ENCODE data around the gene CACHD1.

- TF ChIP-seq POLR2A (IDR thresholded peaks at IDR 0.05; ENCODE audit: control extremely low read depth in 1 of 2, low read depth in 2 of 2, low read length in 2 of 2) (no peak), POLR2AphosphoS5 (IDR thresholded peaks at IDR 0.05; ENCODE audit: low read depth, low read length) (no peak), ZNF274 (IDR thresholded peaks at IDR 0.05; ENCODE audit: borderline replicate concordance, extremely low read depth, low read length) (no peak), CTCF (IDR thresholded peaks at IDR 0.05; ENCODE audit: control extremely low read depth in 1 of 3, insufficient read depth in 1 of 3, low read depth in 1 of 3, low read length in 3 of 3) (peak in 1 of 3 experiments; percentile 3; a peak in 1 of 4 replicates), TAF1 (IDR thresholded peaks at IDR 0.05; ENCODE audit: low read depth, low read length) (no peak), BRCA1 (IDR thresholded peaks at IDR 0.05; ENCODE audit: low read depth, low read length) (no peak), SAP30 (IDR thresholded peaks at IDR 0.05; ENCODE audit: insufficient read depth, insufficient replicate concordance, low read length) (no peak), GABPA (IDR thresholded peaks at IDR 0.05; ENCODE audit: borderline replicate concordance, insufficient read depth, low read length) (no peak), TEAD4 (IDR thresholded peaks at IDR 0.05; ENCODE audit: low read depth, low read length) (no peak)
Measured at GRCh38 chr1:64654519-64655341, 184.8 kb downstream of the CACHD1 start.

All from H1 (cell line).